ENCODE measurements around the gene DOP1B.
"Not testable (repeated sequence)": the region's sequence is repeated elsewhere in the genome, so short reads cannot be mapped to it uniquely, and the experiment has no call there.

The DOP1B gene

DNA sequence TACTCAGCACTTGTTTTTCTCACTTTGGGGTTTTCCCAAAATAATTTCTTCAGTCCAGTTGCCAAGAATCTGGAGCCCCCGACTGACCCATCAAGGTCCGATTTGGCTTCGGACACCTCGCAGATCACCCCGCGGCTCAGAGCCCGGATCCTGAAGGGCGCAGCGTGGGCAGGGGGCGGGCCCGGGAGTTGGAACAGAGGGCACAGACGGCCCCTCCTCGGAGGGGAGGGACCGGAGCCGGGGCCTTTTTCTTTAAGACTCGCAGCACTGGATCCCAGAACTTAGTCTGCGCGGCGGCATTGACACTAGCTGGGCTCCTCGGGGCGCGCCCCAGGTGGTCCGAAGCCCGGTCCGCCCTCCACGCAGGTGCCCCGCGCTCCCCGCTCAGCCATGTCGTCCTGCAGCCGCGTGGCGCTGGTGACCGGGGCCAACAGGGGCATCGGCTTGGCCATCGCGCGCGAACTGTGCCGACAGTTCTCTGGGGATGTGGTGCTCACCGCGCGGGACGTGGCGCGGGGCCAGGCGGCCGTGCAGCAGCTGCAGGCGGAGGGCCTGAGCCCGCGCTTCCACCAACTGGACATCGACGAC lies 21.7 kb upstream of the DOP1B start, which contains the start of gene CBR3:
TSS of gene CBR3 (plus strand) at position 277 of the 588 bp plus-strand sequence. CDS start at position 391, 114 bp downstream.
- no peak for DNase-seq (ENCODE audit: low read depth in 2 of 2)

DNA sequence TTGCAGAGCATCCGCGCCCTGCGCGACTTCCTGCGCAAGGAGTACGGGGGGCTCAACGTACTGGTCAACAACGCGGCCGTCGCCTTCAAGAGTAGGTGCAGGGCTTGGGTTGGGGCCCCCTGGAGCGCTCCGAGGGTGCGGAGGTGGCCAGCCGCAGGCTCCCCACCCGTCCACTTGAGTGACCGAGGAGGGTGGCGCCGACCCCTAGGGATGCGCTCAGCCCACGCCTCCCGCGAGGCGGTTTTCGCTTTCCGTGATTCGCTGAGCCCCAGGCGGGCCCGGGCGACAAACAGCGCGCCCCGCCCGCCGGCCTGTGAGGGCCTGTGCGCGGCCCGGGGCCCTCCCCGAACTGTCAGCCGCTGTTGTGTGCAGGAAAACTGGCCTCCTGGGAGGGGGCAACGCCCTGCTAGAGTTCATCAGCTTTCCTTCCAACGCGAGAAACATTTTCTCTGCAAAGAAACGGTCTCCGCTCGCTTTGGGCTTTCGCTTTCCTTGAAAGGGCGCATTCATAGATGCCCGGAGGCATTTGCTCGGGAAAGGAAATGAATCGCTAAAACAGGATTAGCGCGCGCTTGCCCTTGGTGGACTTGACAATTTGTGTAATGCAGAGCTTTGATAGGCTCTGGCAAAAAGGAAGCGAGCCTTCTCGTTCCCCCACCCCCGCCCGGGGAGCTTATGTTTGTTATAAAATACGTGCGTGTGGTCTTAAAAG lies 21.1 kb upstream of the DOP1B start:
- no peak for DNase-seq (ENCODE audit: low read depth in 2 of 2)

DNA sequence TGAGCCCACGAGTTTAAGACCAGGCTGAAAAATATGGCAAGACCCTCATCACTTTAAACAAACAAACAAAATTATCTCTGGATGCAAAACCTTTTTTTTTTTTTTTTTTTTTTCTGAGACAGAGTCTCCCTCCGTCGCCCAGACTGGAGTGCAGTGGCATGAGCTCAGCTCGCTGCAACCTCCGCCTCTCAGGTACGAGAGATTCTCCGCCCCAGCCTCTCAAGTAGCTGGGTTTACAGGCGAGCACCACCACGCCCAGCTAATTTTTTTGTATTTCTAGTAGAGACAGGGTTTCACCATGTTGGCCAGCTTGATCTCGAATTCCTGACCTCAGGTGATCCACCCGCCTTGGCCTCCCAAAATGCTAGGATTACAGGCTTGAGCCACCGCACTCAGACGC lies 16.8 kb upstream of the DOP1B start:
- DNase-seq (ENCODE audit: low read depth in 2 of 2), result not testable (repeated sequence)

DNA sequence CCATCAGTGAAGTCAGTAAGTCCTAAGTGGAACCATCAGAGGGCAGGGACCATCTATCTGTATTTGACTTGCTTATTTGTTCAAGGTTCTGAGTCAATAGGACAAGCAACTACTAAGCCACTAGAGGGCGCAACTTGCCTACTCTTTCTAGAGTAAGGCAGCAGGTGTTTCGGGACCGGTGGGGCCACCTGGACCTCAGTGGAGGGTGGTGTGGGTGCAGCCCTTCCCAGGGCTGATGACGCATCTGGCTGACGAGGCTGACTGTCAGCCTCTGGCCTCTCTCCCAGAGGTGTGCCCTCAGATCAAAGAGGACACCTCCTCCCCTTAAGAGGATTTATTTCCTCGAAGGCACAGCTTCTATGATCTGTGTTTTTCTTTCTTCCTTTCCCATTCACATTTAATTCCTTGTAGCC lies 15.1 kb upstream of the DOP1B start:
- DNase-seq (ENCODE audit: low read depth in 2 of 2), result peak; percentile 72 to 84

DNA sequence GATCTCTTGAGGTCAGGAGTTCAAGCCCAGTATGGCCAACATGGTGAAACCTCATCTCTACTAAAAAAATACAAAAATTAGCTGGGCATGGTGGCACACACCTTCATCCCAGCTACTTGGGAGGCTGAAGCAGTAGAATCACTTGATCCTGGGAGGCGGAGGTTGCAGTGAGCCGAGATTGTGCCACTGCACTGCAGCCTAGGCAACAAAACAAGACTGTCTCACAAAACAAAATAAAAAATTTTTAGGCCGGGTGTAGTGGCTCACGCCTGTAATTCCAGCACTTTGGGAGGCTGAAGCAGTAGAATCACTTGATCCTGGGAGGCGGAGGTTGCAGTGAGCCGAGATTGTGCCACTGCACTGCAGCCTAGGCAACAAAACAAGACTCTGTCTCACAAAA lies 12.4 kb upstream of the DOP1B start:
- not testable (repeated sequence) for DNase-seq (ENCODE audit: low read depth in 2 of 2)

GRCh38 chr21:36145259-36145658 lies 11.4 kb upstream of the DOP1B start:
- no peak for DNase-seq (ENCODE audit: low read depth in 2 of 2)

DNA sequence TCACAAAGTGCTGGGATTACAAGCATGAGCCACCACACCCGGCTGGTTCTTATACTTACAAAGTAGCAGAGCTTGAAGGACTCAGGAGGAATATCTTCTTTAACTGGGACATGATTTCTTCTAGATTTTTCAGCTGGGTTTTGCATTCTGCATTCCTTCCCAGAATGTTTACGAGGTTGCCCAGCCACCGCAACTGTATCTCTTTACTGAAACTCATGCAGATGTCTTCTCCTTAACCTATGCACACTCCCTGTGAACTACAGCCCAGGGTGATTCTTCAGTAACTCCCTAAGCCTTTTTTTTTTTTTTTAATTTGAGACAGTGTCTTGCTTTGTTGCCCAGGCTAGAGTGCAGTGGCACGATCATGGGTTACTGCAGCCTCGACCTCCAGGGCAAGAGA lies 8.7 kb upstream of the DOP1B start:
- no peak for DNase-seq (ENCODE audit: low read depth in 2 of 2)

DNA sequence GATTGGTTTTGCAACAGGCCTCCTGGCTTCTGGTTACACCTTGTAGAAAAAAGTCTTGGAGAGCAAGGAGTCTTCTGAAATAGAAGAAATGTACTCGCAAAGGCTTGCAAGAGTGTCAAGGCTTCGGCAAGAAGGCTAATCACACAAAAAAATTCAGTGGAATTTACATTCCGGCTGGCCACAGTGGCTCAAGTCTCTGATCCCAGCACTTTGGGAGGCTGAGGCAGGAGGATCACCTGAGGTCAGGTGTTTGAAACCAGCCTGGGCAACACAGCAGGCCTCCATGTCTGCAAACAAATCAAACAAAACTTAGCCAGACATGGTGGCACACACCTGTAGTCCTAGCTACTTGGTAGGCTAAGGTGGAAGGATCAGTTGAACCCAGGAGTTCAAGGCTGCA lies 7.7 kb upstream of the DOP1B start:
- no peak for DNase-seq (ENCODE audit: low read depth in 2 of 2)

- no peak for DNase-seq (ENCODE audit: low read depth in 2 of 2)
Measured at GRCh38 chr21:36149788-36150711, 6.6 kb upstream of the DOP1B start.

DNA sequence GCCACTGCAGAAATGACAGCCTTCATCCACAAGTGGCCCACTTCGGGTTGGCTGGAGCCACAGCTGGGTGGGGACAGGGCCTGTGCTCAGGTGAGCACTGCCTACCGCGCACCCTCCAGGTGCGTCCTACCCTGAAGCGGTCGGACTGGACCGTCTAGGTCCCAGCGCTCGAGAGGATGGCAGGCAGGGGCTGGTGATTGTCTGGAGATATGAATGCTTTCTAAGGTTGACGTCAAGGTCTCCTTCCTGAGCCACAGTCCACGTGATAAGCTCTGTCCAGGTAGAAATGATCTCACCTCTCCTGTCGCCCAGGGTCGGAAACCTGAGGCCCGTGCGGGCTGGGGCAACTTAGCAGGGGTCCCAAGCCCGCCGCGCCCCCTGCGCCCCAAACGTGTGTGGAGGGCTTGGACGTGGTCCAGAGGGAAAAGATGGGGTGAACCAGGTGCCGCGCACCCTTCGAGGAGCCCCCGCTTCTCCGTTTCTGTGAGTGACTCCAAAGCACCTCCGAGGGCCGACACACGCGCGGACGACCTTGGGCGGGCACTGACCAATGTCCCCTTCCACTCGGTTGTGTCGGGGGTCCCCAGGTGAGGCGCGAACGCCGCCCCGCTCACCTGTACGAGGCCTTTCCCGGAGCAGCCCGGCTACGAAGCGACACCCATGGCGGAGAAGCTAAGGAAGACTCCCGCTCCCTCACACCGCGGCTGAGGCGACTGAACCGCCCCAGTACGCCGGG lies 853 bp upstream of the DOP1B start:
- DNase-seq (ENCODE audit: low read depth in 2 of 2), result no peak

DNA sequence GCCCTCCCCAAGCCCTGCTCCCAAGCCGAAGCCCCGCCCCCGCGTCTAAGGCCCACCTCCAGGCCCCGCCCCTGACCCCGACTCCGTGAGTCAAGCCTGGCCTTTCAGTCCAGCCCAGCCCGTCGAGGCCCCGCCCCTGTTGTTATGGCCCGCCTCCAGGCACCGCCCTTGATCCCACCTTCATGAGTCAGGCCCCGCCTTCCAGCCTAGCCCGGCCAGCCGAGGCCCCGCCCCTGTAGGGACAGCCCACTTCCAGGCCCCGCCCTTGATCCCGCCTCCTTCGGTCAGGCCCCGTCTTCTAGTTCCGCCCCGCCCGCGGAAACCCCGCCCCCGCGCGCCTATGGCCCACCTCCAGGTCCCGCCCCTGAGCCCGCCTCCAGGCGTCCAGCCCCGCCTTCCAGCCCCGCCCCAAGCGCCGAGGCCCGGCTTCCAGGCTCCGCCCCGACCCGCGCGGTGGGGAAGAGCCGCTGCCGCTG lies 247 bp upstream of the DOP1B start:
- DNase-seq (ENCODE audit: low read depth in 2 of 2), result peak; percentile 99

DNA sequence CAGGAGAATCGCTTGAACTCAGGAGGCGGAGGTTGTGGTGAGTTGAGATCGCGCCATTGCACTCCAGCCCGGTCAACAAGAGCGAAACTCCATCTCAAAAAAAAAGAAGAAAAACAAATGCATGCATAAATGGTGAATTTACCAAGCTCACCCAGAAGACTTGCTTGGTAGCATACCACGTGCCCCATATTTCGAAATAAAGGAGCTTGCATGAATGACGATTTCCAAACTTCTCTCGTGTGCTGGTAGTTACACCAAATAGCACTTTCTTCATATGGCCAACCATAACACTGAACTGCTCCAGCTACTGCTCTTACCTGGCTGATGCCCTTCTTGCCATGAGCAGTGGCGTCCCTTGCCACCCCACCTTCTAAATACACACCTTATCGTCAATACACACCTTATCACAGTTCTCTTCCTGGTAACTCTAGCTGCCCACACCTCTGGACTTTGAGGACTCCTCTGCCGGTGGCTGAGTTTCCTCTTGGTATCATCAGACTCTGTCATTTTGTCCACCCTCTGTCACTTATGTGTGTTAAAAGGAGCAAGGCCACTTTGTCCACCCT lies 2.8 kb downstream of the DOP1B start:
- DNase-seq (ENCODE audit: low read depth in 2 of 2), result no peak

DNA sequence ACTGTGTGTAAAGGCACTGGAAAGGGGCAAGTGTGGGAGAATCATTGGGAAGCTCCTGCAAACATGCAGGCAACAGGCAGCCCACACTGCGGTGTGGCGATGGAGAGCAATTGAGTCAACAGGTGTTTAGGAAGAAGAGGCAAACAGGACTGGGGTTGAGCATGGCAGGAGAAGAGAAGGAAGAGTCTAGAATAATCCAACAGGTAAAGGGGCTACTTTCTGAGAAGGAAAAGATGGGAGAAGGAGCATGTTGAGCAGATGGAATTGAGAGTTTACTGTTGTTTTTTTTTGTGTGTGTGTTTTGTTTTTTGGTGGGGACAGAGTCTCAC lies 4.2 kb downstream of the DOP1B start:
- DNase-seq (ENCODE audit: low read depth in 2 of 2), result no peak

DNA sequence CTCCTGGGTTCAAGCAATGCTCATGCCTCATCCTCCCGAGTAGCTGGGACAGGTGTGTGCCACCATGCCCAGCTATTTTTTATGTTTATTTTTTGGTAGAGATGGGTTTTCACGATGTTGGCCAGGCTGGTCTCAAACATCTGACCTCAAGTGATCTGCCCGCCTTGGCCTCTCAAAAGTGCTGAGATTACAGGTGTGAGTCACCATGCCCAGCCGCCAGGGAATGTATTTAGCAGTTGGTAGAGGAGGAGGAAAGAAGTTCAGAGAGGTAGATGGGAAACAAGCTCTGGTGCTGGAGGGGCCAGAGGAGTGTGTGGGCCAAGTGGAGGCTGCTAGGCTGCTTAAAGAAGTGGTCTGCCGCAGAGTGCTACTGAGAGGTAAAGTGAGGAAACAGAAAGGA lies 6.0 kb downstream of the DOP1B start:
- no peak for DNase-seq (ENCODE audit: low read depth in 2 of 2)

- no peak for DNase-seq (ENCODE audit: low read depth in 2 of 2)
Measured at GRCh38 chr21:36163750-36164741, 7.4 kb downstream of the DOP1B start.

DNA sequence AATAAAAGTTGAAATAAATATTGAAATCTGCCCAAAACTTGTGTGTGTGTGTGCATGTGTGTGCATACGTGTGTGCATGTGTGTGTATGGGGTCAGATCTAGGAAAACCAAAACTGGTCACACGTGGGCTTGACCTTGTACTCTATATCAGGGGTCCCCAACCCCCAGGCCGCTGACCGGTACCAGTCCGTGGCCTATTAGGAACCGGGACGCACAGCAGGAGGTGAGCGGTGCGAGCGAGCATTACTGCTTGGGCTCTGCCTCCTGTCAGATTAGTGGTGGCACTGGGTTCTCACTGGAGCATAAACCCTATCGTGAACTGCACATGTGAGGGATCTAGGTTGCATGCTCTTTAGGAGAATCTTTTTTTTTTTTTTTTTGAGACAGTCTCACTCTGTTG lies 8.7 kb downstream of the DOP1B start:
- no peak for DNase-seq (ENCODE audit: low read depth in 2 of 2)

GRCh38 chr21:36166705-36167104 lies 10.1 kb downstream of the DOP1B start:
- no peak for DNase-seq (ENCODE audit: low read depth in 2 of 2)

- DNase-seq (ENCODE audit: low read depth in 2 of 2), result no peak
Measured at GRCh38 chr21:36167541-36167940, 10.9 kb downstream of the DOP1B start.

DNA sequence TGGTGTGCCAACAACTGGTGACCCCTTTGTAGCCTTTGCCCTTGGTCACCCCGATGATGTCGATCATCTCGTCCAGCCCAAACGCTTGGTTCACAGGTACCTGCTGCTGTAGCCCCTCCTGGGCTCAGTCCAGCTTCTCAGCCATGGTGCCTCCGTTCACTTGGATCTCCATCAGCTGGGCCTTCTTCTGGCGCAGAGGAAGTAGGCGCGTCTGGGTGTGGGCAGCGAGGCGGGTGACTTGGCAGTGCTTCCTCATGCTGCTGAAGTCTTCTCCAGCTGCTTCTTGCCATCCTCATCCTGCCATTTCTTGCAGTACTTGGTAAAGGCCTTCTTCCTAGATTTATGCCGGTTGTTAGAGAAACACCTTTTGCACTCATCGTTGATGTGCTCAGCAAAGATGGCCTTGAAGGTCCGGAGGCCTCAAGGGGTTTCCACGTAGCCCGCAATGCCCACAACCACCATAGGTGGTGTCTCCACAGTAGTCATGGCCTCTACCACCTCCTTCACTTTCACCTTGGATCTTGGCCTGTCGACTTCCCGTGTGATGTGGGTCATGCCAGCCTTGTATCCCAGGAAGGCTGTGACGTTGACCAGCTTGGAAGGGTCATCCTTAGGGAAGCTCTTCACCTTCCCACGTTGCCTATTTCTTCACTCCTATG lies 13.0 kb downstream of the DOP1B start:
- no peak for DNase-seq (ENCODE audit: low read depth in 2 of 2)

DNA sequence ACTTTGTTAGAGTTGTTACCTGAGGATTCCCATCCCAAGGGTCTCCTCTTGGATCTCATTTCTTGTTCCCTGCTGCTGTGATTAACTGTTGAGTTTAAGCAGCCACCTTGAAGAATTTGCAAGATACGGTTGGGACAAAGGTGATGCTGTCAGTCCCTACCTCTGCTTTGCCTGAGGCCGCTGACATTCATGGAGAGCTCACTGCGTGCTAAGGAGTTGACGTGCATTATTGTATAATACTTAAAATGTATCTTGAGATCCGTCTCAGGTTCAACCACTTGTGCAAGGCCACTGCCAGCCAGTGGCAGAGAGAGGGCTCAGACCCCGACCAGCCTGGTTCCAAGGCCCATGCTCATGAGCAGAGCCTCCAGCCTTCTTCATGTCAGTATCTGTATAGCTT lies 14.2 kb downstream of the DOP1B start:
- DNase-seq (ENCODE audit: low read depth in 2 of 2), result no peak
